Measurements from ENCODE around the gene FRMD5.

Gene FRMD5

GRCh38 chr15:44028349-44028748 lies 166.7 kb downstream of the FRMD5 start:
- no peaks in the 10 kb centered on the region for H3K36me3 ChIP-seq (ENCODE audit: low read length)
- no peaks in the 10 kb centered on the region for H3K79me2 ChIP-seq (ENCODE audit: insufficient read depth, low read length)
- H3K4me3 ChIP-seq (ENCODE audit: insufficient read depth, low read length, poor library complexity, severe bottlenecking): no peak overlapping the region
- H3F3A ChIP-seq (ENCODE audit: insufficient read depth): no peaks in the 10 kb centered on the region
- no peak for TF ChIP-seq CTCF (IDR thresholded peaks at IDR 0.05; ENCODE audit: insufficient read depth, low read length, poor library complexity, severe bottlenecking)
- TF ChIP-seq EZH2phosphoT487 (conservative IDR thresholded peaks at IDR 0.05; ENCODE audit: low read length): no peak
- no peak overlapping the region for H2AFZ ChIP-seq (ENCODE audit: low read depth, low read length, severe bottlenecking)
- no peaks in the 10 kb centered on the region for H3K9me2 ChIP-seq (replicated peaks; ENCODE audit: insufficient read depth, low read length)
- no peaks in the 10 kb centered on the region for H3K9me3 ChIP-seq (ENCODE audit: insufficient read depth, low read length)
- no peak overlapping the region for H3K9ac ChIP-seq (ENCODE audit: low read length)
- H3K4me2 ChIP-seq (ENCODE audit: low read depth, low read length, poor library complexity, severe bottlenecking): no peak overlapping the region
- no peaks in the 10 kb centered on the region for H4K20me1 ChIP-seq (ENCODE audit: low read depth, low read length)
- H3K27ac ChIP-seq (ENCODE audit: low read depth, low read length): no peak overlapping the region
- no peaks in the 10 kb centered on the region for H3K27me3 ChIP-seq (ENCODE audit: low read length)

GRCh38 chr15:44024155-44024554 lies 170.9 kb downstream of the FRMD5 start:
- Histone ChIP-seq H3K4me2 (ENCODE audit: low read depth, low read length, poor library complexity, severe bottlenecking) (no peak overlapping the region), H3K9ac (ENCODE audit: low read length) (no peak overlapping the region), H3K9me3 (ENCODE audit: insufficient read depth, low read length) (no peaks in the 10 kb centered on the region), H3K27ac (ENCODE audit: low read depth, low read length) (no peak overlapping the region), H3F3A (ENCODE audit: insufficient read depth) (no peaks in the 10 kb centered on the region), H2AFZ (ENCODE audit: low read depth, low read length, severe bottlenecking) (no peak overlapping the region), H3K79me2 (ENCODE audit: insufficient read depth, low read length) (no peaks in the 10 kb centered on the region), H3K9me2 (replicated peaks; ENCODE audit: insufficient read depth, low read length) (no peaks in the 10 kb centered on the region), H3K27me3 (ENCODE audit: low read length) (no peaks in the 10 kb centered on the region), H3K36me3 (ENCODE audit: low read length) (no peaks in the 10 kb centered on the region), H4K20me1 (ENCODE audit: low read depth, low read length) (no peaks in the 10 kb centered on the region), H3K4me3 (ENCODE audit: insufficient read depth, low read length, poor library complexity, severe bottlenecking) (no peak overlapping the region)
- TF ChIP-seq EZH2phosphoT487 (conservative IDR thresholded peaks at IDR 0.05; ENCODE audit: low read length): no peak
- no peak for TF ChIP-seq CTCF (IDR thresholded peaks at IDR 0.05; ENCODE audit: insufficient read depth, low read length, poor library complexity, severe bottlenecking)

GRCh38 chr15:44023176-44023575 lies 171.9 kb downstream of the FRMD5 start:
- Histone ChIP-seq H3K27ac (ENCODE audit: low read depth, low read length) (no peak overlapping the region), H3K4me2 (ENCODE audit: low read depth, low read length, poor library complexity, severe bottlenecking) (no peak overlapping the region), H3K36me3 (ENCODE audit: low read length) (no peaks in the 10 kb centered on the region), H3K4me3 (ENCODE audit: insufficient read depth, low read length, poor library complexity, severe bottlenecking) (no peak overlapping the region), H4K20me1 (ENCODE audit: low read depth, low read length) (no peaks in the 10 kb centered on the region), H3K9me2 (replicated peaks; ENCODE audit: insufficient read depth, low read length) (no peaks in the 10 kb centered on the region), H3K9me3 (ENCODE audit: insufficient read depth, low read length) (no peaks in the 10 kb centered on the region), H3K9ac (ENCODE audit: low read length) (no peak overlapping the region), H3K79me2 (ENCODE audit: insufficient read depth, low read length) (no peaks in the 10 kb centered on the region), H3F3A (ENCODE audit: insufficient read depth) (no peaks in the 10 kb centered on the region), H2AFZ (ENCODE audit: low read depth, low read length, severe bottlenecking) (no peak overlapping the region), H3K27me3 (ENCODE audit: low read length) (no peaks in the 10 kb centered on the region)
- TF ChIP-seq CTCF (IDR thresholded peaks at IDR 0.05; ENCODE audit: insufficient read depth, low read length, poor library complexity, severe bottlenecking) (no peak), EZH2phosphoT487 (conservative IDR thresholded peaks at IDR 0.05; ENCODE audit: low read length) (no peak)
